ENCODE results near the gene RDM1.

The RDM1 gene

GRCh38 chr17:35914354-35914753 lies 16.2 kb downstream of the RDM1 start:
- ChIA-PET CTCF (no interaction called here), POLR2A (no interaction called here)
- TF ChIP-seq CTCF (IDR thresholded peaks at IDR 0.05; ENCODE audit: insufficient read depth, low read length, missing control alignments) = no peak
- H3K4me3 ChIP-seq (ENCODE audit: low read depth, low read length) = no peak overlapping the region
- no peak for DNase-seq (ENCODE audit: low read depth, low spot score)

- TF ChIP-seq CTCF (IDR thresholded peaks at IDR 0.05; ENCODE audit: insufficient read depth, low read length, missing control alignments) = no peak
- DNase-seq (ENCODE audit: low read depth, low spot score) = no peak
- H3K4me3 ChIP-seq (ENCODE audit: low read depth, low read length) = no peak overlapping the region
- ChIA-PET CTCF (no interaction called here), POLR2A (no interaction called here)
Measured at GRCh38 chr17:35913609-35914008, 17.0 kb downstream of the RDM1 start.

- H3K4me3 ChIP-seq (ENCODE audit: low read depth, low read length) = no peak overlapping the region
- POLR2A ChIA-PET = no interaction called here
- CTCF ChIA-PET = no interaction called here
- DNase-seq (ENCODE audit: low read depth, low spot score) = no peak
- TF ChIP-seq CTCF (IDR thresholded peaks at IDR 0.05; ENCODE audit: insufficient read depth, low read length, missing control alignments) = no peak
Measured at GRCh38 chr17:35912942-35913341, 17.6 kb downstream of the RDM1 start.

GRCh38 chr17:35912339-35912912 lies 18.1 kb downstream of the RDM1 start:
- CTCF ChIA-PET = no interaction called here
- DNase-seq (ENCODE audit: low read depth, low spot score) = no peak

GRCh38 chr17:35909408-35909807 lies 21.2 kb downstream of the RDM1 start:
- TF ChIP-seq CTCF (IDR thresholded peaks at IDR 0.05; ENCODE audit: insufficient read depth, low read length, missing control alignments) = no peak
- H3K4me3 ChIP-seq (ENCODE audit: low read depth, low read length) = no peak overlapping the region
- ChIA-PET CTCF (no interaction called here), POLR2A (no interaction called here)
- no peak for DNase-seq (ENCODE audit: low read depth, low spot score)

More at GRCh38 chr17:35912339-35912912, 18.1 kb downstream of the RDM1 start:
- no peak for TF ChIP-seq CTCF (IDR thresholded peaks at IDR 0.05; ENCODE audit: insufficient read depth, low read length, missing control alignments)
- POLR2A ChIA-PET = no interaction called here
- no peak overlapping the region for H3K4me3 ChIP-seq (ENCODE audit: low read depth, low read length)

GRCh38 chr17:35907691-35908090 lies 22.9 kb downstream of the RDM1 start:
- CTCF ChIA-PET = no interaction called here
- DNase-seq (ENCODE audit: low read depth, low spot score) = no peak
- POLR2A ChIA-PET = no interaction called here
- TF ChIP-seq CTCF (IDR thresholded peaks at IDR 0.05; ENCODE audit: insufficient read depth, low read length, missing control alignments) = no peak
- H3K4me3 ChIP-seq (ENCODE audit: low read depth, low read length) = no peak overlapping the region
